GM19452 (cell line): ENCODE results near the gene PLPPR4.
"Not testable (repeated sequence)": the region's sequence is repeated elsewhere in the genome, so short reads cannot be mapped to it uniquely, and the experiment has no call there.

Experiments used
- ATAC-seq: cut with Tn5 transposase; IDR thresholded peaks from one replicate; pipeline ENCODE4 v1.9.1; 2021; ENCODE audit not compliant: unreplicated experiment

PLPPR4 gene

GRCh38 chr1:99264201-99265021 is at the start of gene PLPPR4:
PLPPR4 (plus strand) TSS chr1:99264492; CDS start chr1:99264594, 102 bp downstream.
- ATAC-seq = no peak

GRCh38 chr1:99216956-99217355 is 47.3 kb upstream of the PLPPR4 start:
- ATAC-seq = no peak

GRCh38 chr1:99217599-99217998 is 46.7 kb upstream of the PLPPR4 start:
- ATAC-seq = no peak

- ATAC-seq = no peak
These were observed 45.7 kb upstream of the PLPPR4 start for GRCh38 chr1:99218572-99218971.

GRCh38 chr1:99218999-99219398 is 45.3 kb upstream of the PLPPR4 start:
- peak; percentile 91 for ATAC-seq

- ATAC-seq = no peak
These were observed 37.0 kb upstream of the PLPPR4 start for GRCh38 chr1:99227056-99227897.

- no peak for ATAC-seq
These were observed 36.1 kb upstream of the PLPPR4 start for GRCh38 chr1:99228153-99228552.

- ATAC-seq = no peak
These were observed 35.2 kb upstream of the PLPPR4 start for GRCh38 chr1:99229122-99229521.

GRCh38 chr1:99230695-99231094 is 33.6 kb upstream of the PLPPR4 start:
- ATAC-seq = no peak

GRCh38 chr1:99232172-99232571 is 32.1 kb upstream of the PLPPR4 start:
- ATAC-seq = no peak

- no peak for ATAC-seq
These were observed 30.8 kb upstream of the PLPPR4 start for GRCh38 chr1:99233446-99233845.

GRCh38 chr1:99236756-99237155 is 27.5 kb upstream of the PLPPR4 start:
- ATAC-seq = no peak

- no peak for ATAC-seq
These were observed 24.6 kb upstream of the PLPPR4 start for GRCh38 chr1:99239690-99240089.

- ATAC-seq = no peak
These were observed 23.7 kb upstream of the PLPPR4 start for GRCh38 chr1:99240621-99241020.

GRCh38 chr1:99246152-99246551 is 18.1 kb upstream of the PLPPR4 start:
- ATAC-seq = no peak

GRCh38 chr1:99247199-99247598 is 17.1 kb upstream of the PLPPR4 start:
- no peak for ATAC-seq

GRCh38 chr1:99250728-99251127 is 13.6 kb upstream of the PLPPR4 start:
- no peak for ATAC-seq

- ATAC-seq = no peak
These were observed 13.0 kb upstream of the PLPPR4 start for GRCh38 chr1:99251308-99251707.

GRCh38 chr1:99252630-99253029 is 11.7 kb upstream of the PLPPR4 start:
- no peak for ATAC-seq

GRCh38 chr1:99260402-99260801 is 3.9 kb upstream of the PLPPR4 start:
- ATAC-seq = not testable (repeated sequence)

- no peak for ATAC-seq
These were observed 832 bp downstream of the PLPPR4 start for GRCh38 chr1:99265124-99265523.

GRCh38 chr1:99266726-99267125 is 2.4 kb downstream of the PLPPR4 start:
- no peak for ATAC-seq
